IMR-90 (cell line): ENCODE results near the gene ACAD10. TPM values are rescaled to one million over a fixed set of nuclear protein-coding genes. Genes with fewer than 3 reads are reported as not detected.

Source experiments
- ATAC-seq: fragments of 200-7000 bp; cut with Tn5 transposase; 2 replicates; pipeline ENCODE4 v1.9.1; 2020; ENCODE audit warnings: low read depth, mild to moderate bottlenecking, moderate library complexity
- Bru-seq: library from RNA; stranded (reverse); fragments of 400-500 nt; gene quantifications from one replicate; lab custom pipeline; 2021; lab: Mats Ljungman, UMichigan
- BruChase-seq, 2 experiments: library from RNA; stranded (reverse); fragments of 400-500 nt; gene quantifications; one replicate each; lab custom pipeline; 2021; lab: Mats Ljungman, UMichigan
- BruUV-seq: library from RNA; stranded (reverse); fragments of 400-500 nt; replicated peaks from 2 replicates; lab custom pipeline; 2021; lab: Mats Ljungman, UMichigan
- CTCF ChIA-PET: fragments of 300-600 bp; formaldehyde crosslinking; extraction: SDS; loops from one replicate; lab custom pipeline; 2021; ENCODE audit warnings: antibody characterized with exemption; lab: Yijun Ruan, JAX
- POLR2A ChIA-PET: fragments of 300-600 bp; sonication (Branson Sonifier 250); formaldehyde crosslinking; loops from one replicate; lab custom pipeline; 2022; ENCODE audit warnings: antibody characterized with exemption; ENCODE audit not compliant: unreplicated experiment; lab: Charles Lee
- DNase-seq: peaks from one replicate; pipeline ENCODE4 v3.0.0; 2013
- H2AFZ ChIP-seq: replicated peaks from 2 replicates; pipeline ENCODE3; 2013; ENCODE audit warnings: low read length, mild to moderate bottlenecking; ENCODE audit not compliant: poor library complexity
- H2AK5ac ChIP-seq: 2 replicates; pipeline ENCODE4 v1.6.1; 2013; ENCODE audit warnings: low read depth, low read length, inconsistent platforms
- H2AK9ac ChIP-seq: replicated peaks from 2 replicates; pipeline ENCODE3; 2013; ENCODE audit warnings: mild to moderate bottlenecking, low read depth, low read length, moderate library complexity; ENCODE audit not compliant: poor library complexity
- H2BK120ac ChIP-seq: 2 replicates; pipeline ENCODE4 v1.6.1; 2013; ENCODE audit warnings: low read depth, low read length, inconsistent platforms
- H2BK15ac ChIP-seq: 3 replicates; pipeline ENCODE4 v1.6.1; 2013; ENCODE audit warnings: low read depth, low read length, inconsistent platforms
- H2BK20ac ChIP-seq: 2 replicates; pipeline ENCODE4 v1.6.1; 2013; ENCODE audit warnings: low read depth, mild to moderate bottlenecking, inconsistent platforms, low read length, moderate library complexity
- H2BK5ac ChIP-seq: 2 replicates; pipeline ENCODE4 v1.6.1; 2013; ENCODE audit warnings: mild to moderate bottlenecking, low read depth, low read length, inconsistent platforms; ENCODE audit not compliant: poor library complexity, severe bottlenecking
- H3K14ac ChIP-seq: replicated peaks from 2 replicates; pipeline ENCODE4 v1.6.1; 2013; ENCODE audit warnings: low read depth, low read length, inconsistent platforms
- H3K18ac ChIP-seq: 2 replicates; pipeline ENCODE4 v1.6.1; 2013; ENCODE audit warnings: low read depth, low read length, control low read depth
- H3K23ac ChIP-seq: 2 replicates; pipeline ENCODE4 v1.6.1; 2013; ENCODE audit warnings: low read depth, low read length, inconsistent platforms
- H3K27ac ChIP-seq: 2 replicates; pipeline ENCODE4 v1.5.1; 2013; ENCODE audit warnings: mild to moderate bottlenecking, control low read depth, low read length; ENCODE audit not compliant: insufficient read depth
- H3K27me3 ChIP-seq: 2 replicates; pipeline ENCODE4 v1.6.1; 2013; ENCODE audit warnings: low read length; ENCODE audit not compliant: control insufficient read depth, insufficient read depth
- H3K36me3 ChIP-seq: 2 replicates; pipeline ENCODE4 v1.6.1; 2013; ENCODE audit warnings: low read length, mixed read lengths; ENCODE audit not compliant: control insufficient read depth, insufficient read depth
- H3K4ac ChIP-seq: 2 replicates; pipeline ENCODE4 v1.6.1; 2013; ENCODE audit warnings: low read depth, low read length, inconsistent platforms
- H3K4me1 ChIP-seq: 2 replicates; pipeline ENCODE4 v1.6.1; 2013; ENCODE audit warnings: low read length, mixed read lengths; ENCODE audit not compliant: control insufficient read depth, insufficient read depth
- H3K4me2 ChIP-seq: 2 replicates; pipeline ENCODE4 v1.6.1; 2013; ENCODE audit warnings: low read depth, mild to moderate bottlenecking, control low read depth, low read length, moderate library complexity
- H3K4me3 ChIP-seq: 2 replicates; pipeline ENCODE4 v1.5.1; 2013; ENCODE audit warnings: low read depth, mild to moderate bottlenecking, control low read depth, low read length, moderate library complexity; ENCODE audit not compliant: insufficient read depth
- H3K56ac ChIP-seq: 2 replicates; pipeline ENCODE4 v1.6.1; 2013; ENCODE audit warnings: low read length, inconsistent platforms; ENCODE audit not compliant: insufficient read depth; ENCODE audit errors: extremely low read depth
- H3K79me1 ChIP-seq, 2 experiments: 2 replicates each; pipeline ENCODE4 v1.6.1; 2013; ENCODE audit warnings: low read length in 2 of 2, inconsistent platforms in 1 of 2, low read depth in 1 of 2
- H3K9ac ChIP-seq: 2 replicates; pipeline ENCODE4 v1.6.1; 2013; ENCODE audit warnings: low read depth, low read length, control low read depth
- H3K9me1 ChIP-seq: 2 replicates; pipeline ENCODE4 v1.6.1; 2013; ENCODE audit warnings: low read length, inconsistent platforms; ENCODE audit not compliant: insufficient read depth
- H3K9me3 ChIP-seq: 2 replicates; pipeline ENCODE4 v1.6.1; 2013; ENCODE audit warnings: low read length; ENCODE audit not compliant: control insufficient read depth, insufficient read depth
- H4K20me1 ChIP-seq: 2 replicates; pipeline ENCODE4 v1.6.1; 2013; ENCODE audit warnings: low read length, inconsistent platforms; ENCODE audit not compliant: insufficient read depth
- H4K5ac ChIP-seq: 2 replicates; pipeline ENCODE4 v1.6.1; 2013; ENCODE audit warnings: mild to moderate bottlenecking, low read depth, low read length, control low read depth
- H4K8ac ChIP-seq, 2 experiments: 2 replicates each; pipeline ENCODE4 v1.6.1; 2013; ENCODE audit warnings: low read depth in 2 of 2, low read length in 2 of 2, control low read depth in 1 of 2, inconsistent platforms in 1 of 2
- H4K91ac ChIP-seq: 2 replicates; pipeline ENCODE4 v1.6.1; 2013; ENCODE audit warnings: low read depth, low read length, inconsistent platforms; ENCODE audit not compliant: insufficient read depth
- BHLHE40 ChIP-seq: fragments of 150-350 bp; IDR thresholded peaks from 2 replicates; pipeline ENCODE4 v1.6.1; 2016; ENCODE audit warnings: mild to moderate bottlenecking, low read depth, low read length
- CEBPB ChIP-seq: IDR thresholded peaks from 2 replicates; pipeline ENCODE4 v1.6.1; 2012; ENCODE audit warnings: low read depth, low read length, improper control_type of control experiment
- CHD1 ChIP-seq: IDR thresholded peaks from 2 replicates; pipeline ENCODE4 v1.6.1; 2012; ENCODE audit warnings: low read depth, low read length, improper control_type of control experiment
- FOS ChIP-seq: fragments of 150-350 bp; IDR thresholded peaks from 2 replicates; pipeline ENCODE4 v1.6.1; 2016; ENCODE audit warnings: low read depth, low read length
- MAFK ChIP-seq: IDR thresholded peaks from 2 replicates; pipeline ENCODE4 v1.6.1; 2012; ENCODE audit warnings: low read depth, low read length, improper control_type of control experiment
- MXI1 ChIP-seq: IDR thresholded peaks from 2 replicates; pipeline ENCODE4 v1.6.1; 2012; ENCODE audit warnings: low read depth, mild to moderate bottlenecking, low read length, moderate library complexity, borderline replicate concordance
- NFE2L2 ChIP-seq: fragments of 150-350 bp; IDR thresholded peaks from 2 replicates; pipeline ENCODE4 v1.6.1; 2016; ENCODE audit warnings: low read depth, mild to moderate bottlenecking, low read length
- POLR2A ChIP-seq: IDR thresholded peaks from 2 replicates; pipeline ENCODE4 v1.6.1; 2012; ENCODE audit warnings: mild to moderate bottlenecking, low read depth, low read length
- RCOR1 ChIP-seq: IDR thresholded peaks from 2 replicates; pipeline ENCODE4 v1.6.1; 2012; ENCODE audit warnings: mild to moderate bottlenecking, low read length, improper control_type of control experiment; ENCODE audit not compliant: insufficient replicate concordance
- RFX5 ChIP-seq: IDR thresholded peaks from 2 replicates; pipeline ENCODE4 v1.8.0; 2012; ENCODE audit warnings: low read depth, mild to moderate bottlenecking, low read length, moderate library complexity
- SMC3 ChIP-seq: fragments of 150-350 bp; IDR thresholded peaks from 2 replicates; pipeline ENCODE4 v1.6.1; 2016; ENCODE audit warnings: low read depth, mild to moderate bottlenecking, antibody characterized with exemption, low read length, moderate library complexity
- WGBS, 2 experiments: methylation state at CpG; one replicate each; pipeline versions ENCODE4 v1.1.5 to v1.1.7; 2013; ENCODE audit warnings: missing lambda C conversion rate in 2 of 2; ENCODE audit not compliant: insufficient read length in 1 of 2; ENCODE audit errors: extremely low coverage in 2 of 2; 5-methylcytosine and 5-hydroxymethylcytosine counted together
- dilution Hi-C: fragments of 300-500 bp; cut with HindIII; formaldehyde crosslinking; loops from one replicate; pipeline ENCODE4 v1.14.3; 2018; ENCODE audit warnings: low sequenced_read_pairs; ENCODE audit not compliant: unreplicated experiment
- in situ Hi-C: fragments of 300-500 bp; cut with MboI; formaldehyde crosslinking; loops from 3 replicates; pipeline ENCODE4 v1.14.3; 2019; ENCODE audit warnings: low sequenced_read_pairs, inconsistent platforms, mixed read lengths
- intact Hi-C: fragments of 100-400 bp; cut with micrococcal nuclease; formaldehyde crosslinking; loops from 2 replicates; pipeline ENCODE4 v1.10.0; 2022
- long read RNA-seq: library from polyadenylated mRNA; unstranded; transcript quantifications from one replicate; pipeline ENCODE4 v2.0.0, GENCODE V29; 2021; ENCODE audit not compliant: unreplicated experiment
- polyA plus RNA-seq, 3 experiments: library from polyadenylated mRNA; depleted of rRNA; stranded (reverse); fragments of >200 nt; gene quantifications; 2 replicates each; pipeline ENCODE4 v1.2.3, GENCODE V29; 2012; ENCODE audit warnings: low replicate concordance in 1 of 3
- total RNA-seq: library from RNA; depleted of rRNA; stranded (reverse); fragments of >200 nt; gene quantifications from 2 replicates; pipeline ENCODE4 v1.2.3, GENCODE V29; 2012; rRNA removed
- TF ChIP-seq, protein P1 (sequence below): fragments of 150-350 bp; IDR thresholded peaks from 2 replicates; pipeline ENCODE4 v1.6.1; 2016; ENCODE audit warnings: low read depth, mild to moderate bottlenecking, low read length, moderate library complexity, borderline replicate concordance

ACAD10 gene
- total RNA-seq = 12.4 and 13.3 TPM in 2 replicates
- 20.7 and 21.0 TPM in 2 replicates for polyA plus RNA-seq (2012; rRNA removed)
- 7.5 and 12.1 TPM in 2 replicates for polyA plus RNA-seq (2012; cell fraction: cytosol; rRNA removed)
- 55.8 and 93.4 TPM in 2 replicates for polyA plus RNA-seq (2012; cell fraction: nucleus; rRNA removed; ENCODE audit: low replicate concordance)
- percentile 67 among the genes with signal in this experiment for Bru-seq, nascent RNA
- percentile 84 among the genes with signal in this experiment for BruChase-seq, experiment 1, labeled RNA remaining after a 6-hour chase
- BruChase-seq, experiment 2, labeled RNA remaining after a 2-hour chase = percentile 65 among the genes with signal in this experiment
- long read RNA-seq, partial matches to known transcripts = 2 of 11 reads
- long read RNA-seq, other reads (novel, unspliced or antisense) = 6 of 11 reads

- H3K27me3 ChIP-seq = no peaks in the 10 kb centered on the region
- peaks cover 4% of the 10 kb centered on the region for H4K20me1 ChIP-seq
- H2BK20ac ChIP-seq = peak within 1 kb of the TSS; percentile 44; the same call in 1 of the 2 replicates
- peak within 1 kb of the TSS; percentile 96 for H2AK9ac ChIP-seq
- CTCF ChIA-PET = interaction anchor here (0.6 kb wide), 1 partner anchor 25 kb away, joined by 3 read pairs; no protein-coding TSS in a partner anchor
- DNase-seq = peak; percentile 92
- POLR2A ChIA-PET = no interaction called here
- TF ChIP-seq FOS (0 out of 2 replicates have a peak, but pooled peaks have one; percentile 1), POLR2A (peak; percentile 93), RFX5 (no peak), SMC3 (no peak), BHLHE40 (no peak), NFE2L2 (peak; percentile 9; the same call in 1 of the 2 replicates), RCOR1 (peak; percentile 55), CHD1 (peak; percentile 26; the same call in 1 of the 2 replicates), MXI1 (peak; percentile 46; the same call in 1 of the 2 replicates), MAFK (no peak), CEBPB (peak; percentile 27; the same call in 1 of the 2 replicates)
- TF ChIP-seq, protein P1, sequence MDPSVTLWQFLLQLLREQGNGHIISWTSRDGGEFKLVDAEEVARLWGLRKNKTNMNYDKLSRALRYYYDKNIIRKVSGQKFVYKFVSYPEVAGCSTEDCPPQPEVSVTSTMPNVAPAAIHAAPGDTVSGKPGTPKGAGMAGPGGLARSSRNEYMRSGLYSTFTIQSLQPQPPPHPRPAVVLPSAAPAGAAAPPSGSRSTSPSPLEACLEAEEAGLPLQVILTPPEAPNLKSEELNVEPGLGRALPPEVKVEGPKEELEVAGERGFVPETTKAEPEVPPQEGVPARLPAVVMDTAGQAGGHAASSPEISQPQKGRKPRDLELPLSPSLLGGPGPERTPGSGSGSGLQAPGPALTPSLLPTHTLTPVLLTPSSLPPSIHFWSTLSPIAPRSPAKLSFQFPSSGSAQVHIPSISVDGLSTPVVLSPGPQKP = 0 out of 2 replicates have a peak, but pooled peaks have one; percentile 10
- H4K91ac ChIP-seq = peak within 1 kb of the TSS; percentile 79
- in situ Hi-C loops (no loop called here), dilution Hi-C loops (no loop called here), intact Hi-C loops (loop anchor here (5.0 kb wide), 1 partner anchor 126 kb away; no protein-coding TSS in a partner anchor)
- peak within 1 kb of the TSS; percentile 98 for H2AFZ ChIP-seq
- peak within 1 kb of the TSS; percentile 82 for H2AK5ac ChIP-seq
- H2BK5ac ChIP-seq = peak within 1 kb of the TSS; percentile 66
- peak within 1 kb of the TSS; percentile 97 for H3K4me3 ChIP-seq
- H3K4me1 ChIP-seq = peaks cover 2% of the 10 kb centered on the region
- peak within 1 kb of the TSS; percentile 89 for H3K23ac ChIP-seq
- H2BK15ac ChIP-seq = 0 out of 3 replicates have a peak within 1 kb of the TSS, but pooled peaks have one; percentile 41
- peak within 1 kb of the TSS; percentile 91 for H3K4ac ChIP-seq
- peak within 1 kb of the TSS; percentile 96 for H3K14ac ChIP-seq
- peak within 1 kb of the TSS; percentile 95 for H3K4me2 ChIP-seq
- H4K5ac ChIP-seq = peak within 1 kb of the TSS; percentile 98
- peak within 1 kb of the TSS; percentile 86 for H3K56ac ChIP-seq
- peaks cover 13% of the 10 kb centered on the region for H3K36me3 ChIP-seq
- 0% methylated on average over 35 of the region's 63 CpGs; no CpG with 5 or more reads in 1 of the 2 experiments for WGBS, 2 experiments
- peak within 1 kb of the TSS; percentile 59 for H3K18ac ChIP-seq
- peak within 1 kb of the TSS; percentile 21 for H2BK120ac ChIP-seq
- H3K79me1 ChIP-seq = peaks cover 16 to 42% of the 10 kb centered on the region in 2 experiments
- H3K27ac ChIP-seq = peak within 1 kb of the TSS; percentile 92
- H3K9me3 ChIP-seq = no peaks in the 10 kb centered on the region
- peak within 1 kb of the TSS; percentile 94 for H3K9ac ChIP-seq
- ATAC-seq = peak; percentile 96
- no peaks in the 10 kb centered on the region; the same call in 1 of the 2 replicates for H3K9me1 ChIP-seq
- TSS peak; percentile 71 for BruUV-seq
- H4K8ac ChIP-seq = peak within 1 kb of the TSS; percentile 90 to 98
Measured at GRCh38 chr12:111685811-111686573, at the start of gene ACAD10, which contains the start of gene BRAP. ACAD10 (plus strand) TSS chr12:111686053; CDS start chr12:111692710, 6,657 bp downstream. BRAP (minus strand) TSS chr12:111685956; CDS start chr12:111685792, 164 bp downstream.
